H9 (cell line): ENCODE data around the gene CR1L. TPM values are rescaled to one million over a fixed set of nuclear protein-coding genes. Genes with fewer than 3 reads are reported as not detected.

ENCODE experiments used
- DNase-seq: peaks from one replicate; pipeline ENCODE4 v3.0.0-alpha.2; 2017
- H2AFZ ChIP-seq: one replicate; pipeline ENCODE4 v1.6.1; 2013; ENCODE audit warnings: mild to moderate bottlenecking, low read length, control low read depth, moderate library complexity
- H2AK5ac ChIP-seq: 2 replicates; pipeline ENCODE4 v1.6.1; 2013; ENCODE audit warnings: low read length, control low read depth, mixed read lengths; ENCODE audit not compliant: insufficient read length
- H2BK120ac ChIP-seq: one replicate; pipeline ENCODE4 v1.6.1; 2013; ENCODE audit warnings: low read depth, mild to moderate bottlenecking, low read length, control low read depth, inconsistent platforms; ENCODE audit not compliant: poor library complexity, severe bottlenecking
- H2BK12ac ChIP-seq: 2 replicates; pipeline ENCODE4 v1.6.1; 2013; ENCODE audit warnings: low read length, control low read depth, mixed read lengths, low read depth; ENCODE audit not compliant: insufficient read length
- H2BK15ac ChIP-seq: 2 replicates; pipeline ENCODE4 v1.6.1; 2013; ENCODE audit warnings: low read depth, low read length, control low read depth
- H2BK20ac ChIP-seq: one replicate; pipeline ENCODE4 v1.6.1; 2013; ENCODE audit warnings: low read depth, mild to moderate bottlenecking, low read length, control low read depth, inconsistent platforms; ENCODE audit not compliant: poor library complexity, severe bottlenecking
- H2BK5ac ChIP-seq: 2 replicates; pipeline ENCODE4 v1.6.1; 2013; ENCODE audit warnings: low read length, control low read depth, mixed read lengths; ENCODE audit not compliant: insufficient read length
- H3K14ac ChIP-seq: 2 replicates; pipeline ENCODE4 v1.6.1; 2013; ENCODE audit warnings: low read length, control low read depth; ENCODE audit not compliant: insufficient read depth
- H3K18ac ChIP-seq: 2 replicates; pipeline ENCODE4 v1.6.1; 2013; ENCODE audit warnings: low read depth, mild to moderate bottlenecking, mixed read lengths, low read length, control low read depth; ENCODE audit not compliant: insufficient read length
- H3K23ac ChIP-seq: 2 replicates; pipeline ENCODE4 v1.6.1; 2013; ENCODE audit warnings: low read length, control low read depth, mixed read lengths, low read depth; ENCODE audit not compliant: insufficient read length
- H3K23me2 ChIP-seq: 2 replicates; pipeline ENCODE4 v1.6.1; 2013; ENCODE audit warnings: low read depth, mild to moderate bottlenecking, mixed read lengths, low read length, control low read depth; ENCODE audit not compliant: insufficient read length, poor library complexity, severe bottlenecking
- H3K27ac ChIP-seq: 2 replicates; pipeline ENCODE4 v1.5.1; 2013; ENCODE audit warnings: low read length, control low read depth, mixed read lengths, low read depth; ENCODE audit not compliant: insufficient read length
- H3K27me3 ChIP-seq: 2 replicates; pipeline ENCODE4 v1.6.1; 2013; ENCODE audit warnings: low read length, control low read depth, inconsistent platforms; ENCODE audit not compliant: insufficient read depth
- H3K4ac ChIP-seq: 2 replicates; pipeline ENCODE4 v1.6.1; 2013; ENCODE audit warnings: low read depth, mild to moderate bottlenecking, control low read depth, inconsistent platforms, low read length, moderate library complexity
- H3K4me1 ChIP-seq: 2 replicates; pipeline ENCODE4 v1.6.1; 2013; ENCODE audit warnings: low read length, control low read depth, inconsistent platforms; ENCODE audit not compliant: insufficient read depth
- H3K4me2 ChIP-seq: 2 replicates; pipeline ENCODE4 v1.6.1; 2013; ENCODE audit warnings: low read length, control low read depth, mixed read lengths; ENCODE audit not compliant: insufficient read length, insufficient read depth
- H3K56ac ChIP-seq: 2 replicates; pipeline ENCODE4 v1.6.1; 2013; ENCODE audit warnings: low read depth, mild to moderate bottlenecking, mixed read lengths, low read length, control low read depth; ENCODE audit not compliant: insufficient read length
- H3K79me1 ChIP-seq: 2 replicates; pipeline ENCODE4 v1.6.1; 2013; ENCODE audit warnings: low read depth, mild to moderate bottlenecking, moderate library complexity, low read length, control low read depth, inconsistent platforms; ENCODE audit not compliant: insufficient read depth, poor library complexity, severe bottlenecking
- H3K79me2 ChIP-seq: 2 replicates; pipeline ENCODE4 v1.6.1; 2013; ENCODE audit warnings: low read length, control low read depth, inconsistent platforms; ENCODE audit not compliant: insufficient read depth
- H3K9ac ChIP-seq: 2 replicates; pipeline ENCODE4 v1.6.1; 2013; ENCODE audit warnings: low read length, control low read depth, mixed read lengths; ENCODE audit not compliant: insufficient read length; ENCODE audit errors: extremely low read depth
- H3K9me3 ChIP-seq: one replicate; pipeline ENCODE4 v1.6.1; 2013; ENCODE audit warnings: low read depth, low read length, inconsistent platforms; ENCODE audit not compliant: control insufficient read depth
- H3T11ph ChIP-seq: one replicate; pipeline ENCODE4 v1.6.1; 2013; ENCODE audit warnings: mild to moderate bottlenecking, low read length, control low read depth, inconsistent platforms
- H4K20me1 ChIP-seq: one replicate; pipeline ENCODE4 v1.6.1; 2013; ENCODE audit not compliant: control insufficient read depth, insufficient read length, insufficient read depth
- H4K5ac ChIP-seq: 2 replicates; pipeline ENCODE4 v1.6.1; 2013; ENCODE audit warnings: low read depth, mild to moderate bottlenecking, mixed read lengths, low read length, control low read depth; ENCODE audit not compliant: insufficient read length
- H4K8ac ChIP-seq: replicated peaks from 2 replicates; pipeline ENCODE4 v1.6.1; 2013; ENCODE audit warnings: low read length, control low read depth, mixed read lengths, low read depth; ENCODE audit not compliant: insufficient read length
- H4K91ac ChIP-seq: 2 replicates; pipeline ENCODE4 v1.6.1; 2013; ENCODE audit warnings: low read depth, mild to moderate bottlenecking, moderate library complexity, mixed read lengths, low read length, control low read depth; ENCODE audit not compliant: insufficient read length
- H3K27ac Mint-ChIP-seq, 3 experiments: 2 replicates in 2 of 3; 3 replicates in 1 of 3; pipeline ENCODE4 v1.8.0; 2020 to 2021; ENCODE audit warnings: mixed read lengths in 3 of 3, mild to moderate bottlenecking in 1 of 3, moderate library complexity in 1 of 3
- H3K27me3 Mint-ChIP-seq: 2 replicates; pipeline ENCODE4 v1.8.0; 2021; ENCODE audit warnings: low read depth, mild to moderate bottlenecking, moderate library complexity, mixed read lengths
- H3K36me3 Mint-ChIP-seq, 3 experiments: 2 replicates in 2 of 3; 3 replicates in 1 of 3; pipeline ENCODE4 v1.8.0; 2020 to 2021; ENCODE audit warnings: low read depth in 3 of 3, mixed read lengths in 3 of 3; ENCODE audit not compliant: insufficient read depth in 1 of 3
- H3K4me1 Mint-ChIP-seq, 2 experiments: 2 replicates each; pipeline ENCODE4 v1.8.0; 2020; ENCODE audit warnings: mixed read lengths in 2 of 2
- H3K4me3 Mint-ChIP-seq, 2 experiments: 2 replicates in 1 of 2; 3 replicates in 1 of 2; pipeline ENCODE4 v1.8.0; 2020 to 2021; ENCODE audit warnings: mild to moderate bottlenecking in 2 of 2, mixed read lengths in 2 of 2, moderate library complexity in 1 of 2
- H3K9me3 Mint-ChIP-seq, 2 experiments: 2 replicates in 1 of 2; 3 replicates in 1 of 2; pipeline ENCODE4 v1.8.0; 2020; ENCODE audit warnings: mild to moderate bottlenecking in 2 of 2, mixed read lengths in 2 of 2, moderate library complexity in 1 of 2
- CTCF ChIP-seq: fragments of 200-600 bp; sonication (generic); conservative IDR thresholded peaks from 3 replicates; pipeline ENCODE4 v1.8.0; 2021; ENCODE audit warnings: antibody characterized with exemption, mild to moderate bottlenecking
- WGBS: extraction: QIAGEN DNeasy Blood & Tissue Kit; methylation state at CpG from one replicate; pipeline ENCODE4 v1.1.7; 2013; ENCODE audit warnings: missing lambda C conversion rate, low lambda C conversion rate, mixed read lengths; ENCODE audit not compliant: insufficient read length; ENCODE audit errors: extremely low coverage; 5-methylcytosine and 5-hydroxymethylcytosine counted together
- total RNA-seq: library from RNA; stranded (reverse); gene quantifications from 2 replicates; pipeline ENCODE4 v1.2.1, GENCODE V29; 2021

The CR1L gene
- total RNA-seq, 1 experiment from 2014 or later = 0.37 TPM

- no peak overlapping the region for H3K4ac ChIP-seq
- H4K20me1 ChIP-seq = no peaks in the 10 kb centered on the region
- peak; percentile 13; the same call in 1 of the 3 replicates for TF ChIP-seq CTCF
- H4K5ac ChIP-seq = no peak overlapping the region
- no CpG with 5 or more reads among the region's 7 CpGs for WGBS
- peak overlapping the region; percentile 36 for H3T11ph ChIP-seq
- H2AFZ ChIP-seq = peak overlapping the region; percentile 14
- no peak overlapping the region for H3K4me3 Mint-ChIP-seq
- no peaks in the 10 kb centered on the region for H3K4me1 ChIP-seq
- no peaks in the 10 kb centered on the region for H3K23me2 ChIP-seq
- no peak overlapping the region for H2BK120ac ChIP-seq
- no peak overlapping the region for H3K18ac ChIP-seq
- H3K27me3 ChIP-seq = no peaks in the 10 kb centered on the region
- peaks cover 0 to 2% of the 10 kb centered on the region in 2 experiments; a peak in 1 of 4 replicates for H3K4me1 Mint-ChIP-seq
- DNase-seq = no peak
- H3K9me3 ChIP-seq = no peaks in the 10 kb centered on the region
- H3K27ac Mint-ChIP-seq = no peak overlapping the region
- H4K8ac ChIP-seq = no peak overlapping the region
- H2AK5ac ChIP-seq = no peak overlapping the region
- H3K4me2 ChIP-seq = no peak overlapping the region
- no peak overlapping the region for H2BK15ac ChIP-seq
- no peak overlapping the region for H2BK5ac ChIP-seq
- H3K14ac ChIP-seq = no peak overlapping the region
- no peak overlapping the region for H3K27ac ChIP-seq
- H2BK20ac ChIP-seq = no peak overlapping the region
- no peaks in the 10 kb centered on the region for H3K27me3 Mint-ChIP-seq
- no peaks in the 10 kb centered on the region for H3K79me1 ChIP-seq
- no peak overlapping the region for H3K23ac ChIP-seq
- no peaks in the 10 kb centered on the region for H3K79me2 ChIP-seq
- H3K36me3 Mint-ChIP-seq = no peaks in the 10 kb centered on the region
- no peak overlapping the region for H2BK12ac ChIP-seq
- no peaks in the 10 kb centered on the region for H3K9me3 Mint-ChIP-seq
- H3K9ac ChIP-seq = no peak overlapping the region
- H3K56ac ChIP-seq = no peak overlapping the region
- no peak overlapping the region for H4K91ac ChIP-seq
Measured at GRCh38 chr1:207605444-207606361, 39.2 kb upstream of the CR1L start.
